ENCODE results near the gene CCDC57.
"Not testable (repeated sequence)": the region's sequence is repeated elsewhere in the genome, so short reads cannot be mapped to it uniquely, and the experiment has no call there.

The CCDC57 gene

GRCh38 chr17:82174042-82174857, 38.4 kb downstream of the CCDC57 start:
- not testable (repeated sequence) for DNase-seq

GRCh38 chr17:82173351-82174041, 39.1 kb downstream of the CCDC57 start:
- no peak for DNase-seq

- no peak for DNase-seq
Observed at GRCh38 chr17:82172486-82173160, 40.0 kb downstream of the CCDC57 start.

- no peak for DNase-seq
Observed at GRCh38 chr17:82171750-82172375, 40.8 kb downstream of the CCDC57 start.

- DNase-seq, result no peak
Observed at GRCh38 chr17:82170412-82170961, 42.2 kb downstream of the CCDC57 start.

DNA sequence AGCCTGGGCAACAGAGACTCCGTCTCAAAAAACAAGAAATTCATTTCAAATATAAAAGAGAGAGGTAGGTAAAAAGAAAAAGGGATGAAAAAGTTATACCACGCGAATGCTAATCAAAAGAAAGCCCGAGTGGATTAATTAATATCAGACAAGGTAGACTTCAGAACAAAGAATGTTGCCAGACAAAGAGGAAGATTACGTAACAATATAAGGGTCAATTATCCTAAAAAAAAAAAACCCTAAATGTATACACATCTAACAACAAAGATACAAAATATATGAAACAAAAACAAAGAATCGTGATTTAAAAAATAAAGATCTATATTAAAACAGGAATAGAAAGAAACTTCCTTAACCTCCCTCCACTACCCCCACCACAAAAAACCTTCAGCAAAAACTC, 44.1 kb downstream of the CCDC57 start:
- no peak for DNase-seq

GRCh38 chr17:82167028-82167427, 45.6 kb downstream of the CCDC57 start:
- no peak for DNase-seq

DNA sequence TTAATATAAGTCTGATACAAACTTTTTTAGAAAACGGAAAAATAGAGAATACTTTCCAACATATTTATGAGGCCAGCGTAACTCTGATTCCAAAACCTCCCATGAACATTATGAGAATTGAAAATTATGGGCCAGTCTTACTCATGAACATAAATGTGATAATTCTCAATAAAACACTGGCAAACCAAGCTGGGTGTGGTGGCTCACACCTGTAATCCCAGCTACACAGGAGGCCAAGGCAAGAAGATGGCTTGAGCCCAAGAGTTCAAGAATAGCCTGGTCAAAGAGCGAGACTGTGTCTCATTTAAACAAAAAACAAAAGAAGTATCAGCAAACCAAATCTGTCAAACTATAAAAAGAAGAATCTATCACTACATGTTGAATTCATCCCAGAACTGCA, 47.8 kb downstream of the CCDC57 start:
- DNase-seq, result no peak

DNA sequence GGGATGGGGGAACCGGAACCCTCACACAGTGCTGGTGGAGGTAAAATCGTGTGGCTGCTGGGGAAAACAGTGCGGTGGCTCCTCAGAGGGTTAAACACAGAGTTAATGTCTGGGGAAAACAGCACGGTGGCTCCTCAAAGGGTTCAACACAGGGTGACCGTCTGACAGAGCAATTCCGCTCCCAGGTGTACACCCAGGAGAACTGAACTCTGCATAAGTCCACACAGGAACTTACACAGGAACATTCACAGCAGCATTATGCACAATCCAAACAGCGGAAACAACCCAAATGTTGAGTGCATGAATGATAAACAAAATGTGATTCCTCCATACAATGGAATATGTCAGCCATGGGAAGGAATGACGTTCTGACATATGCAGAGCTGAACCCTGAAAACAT, 51.4 kb downstream of the CCDC57 start:
- DNase-seq, result no peak

- DNase-seq, result no peak
Observed at GRCh38 chr17:82160075-82160474, 52.6 kb downstream of the CCDC57 start.

DNA sequence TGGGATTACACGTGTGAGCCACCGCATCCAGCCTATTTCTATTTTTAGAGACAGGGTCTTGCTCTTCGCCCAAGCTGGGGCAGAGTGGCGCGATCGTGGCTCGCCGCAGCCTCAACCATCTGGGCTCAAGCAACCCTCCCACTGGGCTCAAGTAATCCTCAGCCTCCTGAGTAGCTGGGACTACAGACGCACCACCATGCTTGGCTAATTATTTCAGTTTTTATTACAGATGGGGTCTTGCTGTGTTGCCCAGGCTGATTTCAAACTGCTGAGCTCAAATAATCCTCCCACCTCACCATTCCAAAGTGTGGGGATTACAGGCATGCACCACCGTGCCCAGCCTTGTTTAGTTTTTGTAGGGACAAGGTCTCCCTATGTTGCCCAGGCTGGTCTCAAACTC, 53.8 kb downstream of the CCDC57 start:
- no peak for DNase-seq

DNA sequence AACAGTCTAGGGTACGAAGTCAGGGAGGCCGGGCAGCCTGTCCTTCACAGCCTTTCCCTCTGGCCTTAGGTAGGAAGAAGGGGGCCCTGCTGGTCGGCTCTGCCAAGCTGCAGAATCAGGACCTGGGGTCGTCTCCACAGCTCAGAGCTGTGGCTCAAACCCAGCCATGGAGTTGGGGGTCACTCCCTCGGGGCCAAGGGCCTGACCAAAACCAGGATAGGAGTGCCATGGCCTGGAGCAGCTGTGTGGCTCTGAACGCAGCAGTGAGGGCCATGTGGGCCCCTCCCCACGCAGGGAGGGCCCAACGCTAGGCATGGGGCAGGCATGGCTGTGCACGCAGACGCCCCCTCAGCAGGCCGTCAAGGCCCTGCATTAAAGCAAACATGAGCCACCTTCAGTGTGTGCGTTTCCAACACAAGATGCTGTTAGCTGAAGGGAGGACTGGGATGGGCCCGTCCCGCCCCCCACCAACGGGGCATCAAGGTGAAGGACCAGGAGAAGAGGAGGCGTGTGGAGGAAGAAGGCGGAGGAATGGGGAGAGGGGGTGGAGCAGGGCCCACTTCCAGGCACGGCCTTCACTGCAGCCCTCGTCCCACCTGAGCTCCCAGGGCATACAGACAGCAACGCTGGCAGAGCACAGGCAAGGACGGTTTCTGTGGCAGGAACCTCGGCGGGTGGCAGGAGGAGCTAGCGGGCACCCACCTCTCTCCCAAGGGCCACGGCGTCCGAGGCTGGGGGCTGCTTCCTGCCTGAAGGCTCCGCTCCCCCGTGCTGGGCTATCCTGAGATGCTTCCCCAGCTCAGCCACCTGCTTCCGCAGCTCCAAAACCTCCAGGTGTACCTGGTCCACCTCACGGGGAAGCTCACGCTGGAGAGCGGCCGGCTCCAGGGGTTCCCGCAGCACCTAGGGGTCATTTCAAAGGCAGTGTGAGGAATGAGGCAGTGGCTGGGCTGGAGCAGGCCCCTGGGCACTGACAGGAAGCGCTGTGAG, 55.3 kb downstream of the CCDC57 start:
- no peak for DNase-seq

GRCh38 chr17:82156284-82156925, 56.2 kb downstream of the CCDC57 start:
- DNase-seq, result no peak

- DNase-seq, result no peak
Observed at GRCh38 chr17:82155606-82156005, 57.0 kb downstream of the CCDC57 start.

- DNase-seq, result peak; percentile 18
Observed at GRCh38 chr17:82154881-82155331, 57.7 kb downstream of the CCDC57 start.

DNA sequence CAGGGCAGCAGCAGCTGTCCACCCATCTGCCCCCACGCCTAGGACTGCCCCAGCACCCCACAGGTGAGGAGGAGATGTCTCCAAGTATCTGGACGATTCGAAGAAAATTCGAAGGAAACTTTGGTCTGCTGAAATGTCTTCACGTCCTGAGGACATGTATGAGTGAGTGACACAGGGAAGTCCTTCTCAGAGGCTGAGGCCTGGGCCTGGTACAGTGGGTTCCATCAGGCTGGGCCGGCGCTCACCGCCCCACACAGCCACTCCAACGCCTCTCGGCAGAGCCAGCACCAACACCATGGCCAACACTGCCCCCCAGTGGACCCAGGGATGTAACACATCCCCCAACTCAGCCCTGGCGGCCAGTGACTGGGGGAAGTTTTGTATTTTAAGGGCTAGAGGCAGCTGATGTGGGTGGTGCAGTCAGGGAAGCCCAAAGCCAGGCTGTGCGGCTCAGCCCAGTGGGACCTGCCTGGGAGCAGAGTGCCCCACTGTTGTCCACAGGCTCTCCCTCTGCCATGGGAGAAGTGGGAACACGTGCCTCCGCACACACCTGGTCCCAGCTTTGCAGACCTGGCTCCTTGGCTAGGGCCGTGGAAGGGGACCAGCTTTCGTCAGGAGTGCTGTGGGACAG, 58.8 kb downstream of the CCDC57 start:
- DNase-seq, result peak; percentile 75

DNA sequence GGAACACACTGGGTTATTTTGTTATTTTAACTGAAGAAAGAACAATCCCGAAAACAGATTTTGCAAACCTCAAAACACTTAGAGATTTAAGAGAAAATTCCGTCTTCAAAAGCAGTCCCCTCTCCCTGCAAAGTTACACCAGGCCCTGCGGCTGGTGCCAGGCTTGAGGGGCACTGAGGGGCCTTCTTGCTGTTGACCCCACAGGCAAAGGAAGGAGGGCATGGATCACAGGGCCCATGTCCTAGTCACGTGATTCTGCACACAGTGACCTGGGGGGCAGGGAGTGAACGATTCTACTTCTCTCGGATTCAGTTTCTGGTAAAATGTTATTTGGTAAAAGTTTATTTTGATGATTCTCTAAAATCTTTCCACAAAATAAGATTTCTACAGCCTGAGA, 59.3 kb downstream of the CCDC57 start:
- DNase-seq, result no peak

- no peak for DNase-seq
Observed at GRCh38 chr17:82152556-82153294, 59.9 kb downstream of the CCDC57 start.

GRCh38 chr17:82152114-82152513, 60.5 kb downstream of the CCDC57 start:
- no peak for DNase-seq
